T-helper 17 cell (primary cell): ENCODE data around the gene C9orf152. TPM values are rescaled to one million over a fixed set of nuclear protein-coding genes. Genes with fewer than 3 reads are reported as not detected.

Source experiments
- ATAC-seq: fragments of 150-1000 bp; cut with Tn5 transposase; 2 replicates; pipeline ENCODE4 v1.10.0; 2021; ENCODE audit warnings: mild to moderate bottlenecking, moderate library complexity
- DNase-seq, 3 donors: peaks; one replicate each; pipeline versions ENCODE4 v3.0.0 to v3.0.0-alpha.2; 2020 to 2021
- H3K9me3 ChIP-seq: one replicate; pipeline ENCODE4 v1.7.0; 2013; ENCODE audit warnings: low read length, mild to moderate bottlenecking; ENCODE audit not compliant: control insufficient read depth, poor library complexity, severe bottlenecking
- H3K27ac Mint-ChIP-seq: one replicate; pipeline ENCODE4 v1.8.0; 2022; ENCODE audit warnings: mild to moderate bottlenecking, moderate library complexity, mixed read lengths
- H3K27me3 Mint-ChIP-seq: one replicate; pipeline ENCODE4 v1.8.0; 2022; ENCODE audit warnings: mixed read lengths
- H3K36me3 Mint-ChIP-seq: one replicate; pipeline ENCODE4 v1.8.0; 2022; ENCODE audit warnings: low read depth, mixed read lengths
- H3K4me1 Mint-ChIP-seq: one replicate; pipeline ENCODE4 v1.8.0; 2022; ENCODE audit warnings: mild to moderate bottlenecking, mixed read lengths
- H3K4me3 Mint-ChIP-seq: one replicate; pipeline ENCODE4 v1.8.0; 2022; ENCODE audit warnings: mild to moderate bottlenecking, moderate library complexity, mixed read lengths
- total RNA-seq, 4 donors: library from RNA in 2 of 4; stranded (reverse) in 2 of 4; gene quantifications; one replicate each; pipeline ENCODE4 v1.2.3 and lab custom pipeline; 2022 to 2026

Gene C9orf152
- total RNA-seq, 2 donors from 2014 or later: not detected

- DNase-seq (no peak), ATAC-seq (no peak)
- H3K4me1 Mint-ChIP-seq: peaks cover 43% of the 10 kb centered on the region
- H3K27ac Mint-ChIP-seq: peak overlapping the region; percentile 81
- peak overlapping the region; percentile 76 for H3K4me3 Mint-ChIP-seq
- no peaks in the 10 kb centered on the region for H3K27me3 Mint-ChIP-seq
- H3K9me3 ChIP-seq: no peaks in the 10 kb centered on the region
- no peaks in the 10 kb centered on the region for H3K36me3 Mint-ChIP-seq
Measured at GRCh38 chr9:110157823-110158664, 49.9 kb downstream of the C9orf152 start.

DNA sequence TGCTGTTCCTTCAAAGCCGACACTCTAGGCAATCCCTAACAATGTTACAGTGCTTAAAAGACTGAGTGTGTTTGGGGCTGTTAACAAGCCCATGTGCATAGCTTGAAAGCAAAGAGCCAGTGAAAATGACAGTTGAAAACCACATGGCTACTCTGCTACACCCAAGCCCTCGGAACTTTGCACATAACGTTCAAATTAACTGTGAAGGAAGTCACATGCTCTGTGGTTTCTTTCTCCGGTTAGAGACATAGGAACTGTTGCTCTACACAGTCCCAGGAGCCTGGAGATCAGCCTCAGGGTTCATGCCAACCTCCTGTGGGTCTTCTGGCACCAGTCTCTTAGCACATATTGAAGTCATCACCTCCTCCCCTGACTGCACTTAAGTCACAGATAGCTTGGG, 51.1 kb downstream of the C9orf152 start:
- Mint-ChIP-seq H3K4me1 (peaks cover 40% of the 10 kb centered on the region), H3K36me3 (no peaks in the 10 kb centered on the region), H3K27me3 (no peaks in the 10 kb centered on the region), H3K27ac (peak overlapping the region; percentile 81), H3K4me3 (peak overlapping the region; percentile 76)
- ATAC-seq: peak; percentile 90
- no peaks in the 10 kb centered on the region for H3K9me3 ChIP-seq
- DNase-seq: no peak

GRCh38 chr9:110156416-110156815, 51.5 kb downstream of the C9orf152 start:
- Mint-ChIP-seq H3K27ac (peak overlapping the region; percentile 81), H3K27me3 (no peaks in the 10 kb centered on the region), H3K4me1 (peaks cover 36% of the 10 kb centered on the region), H3K36me3 (no peaks in the 10 kb centered on the region), H3K4me3 (peak overlapping the region; percentile 76)
- no peak for ATAC-seq
- no peak for DNase-seq
- no peaks in the 10 kb centered on the region for H3K9me3 ChIP-seq

DNA sequence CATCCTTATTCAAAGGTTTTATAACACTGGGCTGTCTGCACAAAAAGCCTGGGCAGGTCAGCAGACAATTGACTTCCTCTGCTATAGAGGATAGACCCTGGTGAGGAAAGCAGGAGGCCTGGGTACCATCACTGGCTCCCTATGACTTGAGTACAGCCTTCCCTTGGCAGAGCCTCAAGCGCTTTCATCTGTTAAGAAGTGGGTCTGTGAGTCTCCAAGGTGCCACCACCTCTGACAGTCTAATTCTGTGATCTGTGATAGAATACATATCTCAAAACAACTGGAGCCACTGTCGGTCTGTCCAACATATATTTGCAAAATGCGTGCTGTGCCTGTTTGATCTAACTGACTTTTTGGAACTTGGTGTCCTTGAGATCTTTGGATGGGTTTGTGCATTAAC, 52.2 kb downstream of the C9orf152 start:
- ATAC-seq: no peak
- H3K36me3 Mint-ChIP-seq: no peaks in the 10 kb centered on the region
- peak overlapping the region; percentile 81 for H3K27ac Mint-ChIP-seq

GRCh38 chr9:110153431-110153830, 54.5 kb downstream of the C9orf152 start:
- H3K9me3 ChIP-seq: no peaks in the 10 kb centered on the region
- Mint-ChIP-seq H3K27ac (no peak overlapping the region), H3K4me3 (no peak overlapping the region), H3K27me3 (no peaks in the 10 kb centered on the region), H3K4me1 (peaks cover 39% of the 10 kb centered on the region), H3K36me3 (no peaks in the 10 kb centered on the region)
- DNase-seq (no peak), ATAC-seq (no peak)

More for the DNA sequence above, 52.2 kb downstream of the C9orf152 start:
- DNase-seq: no peak
- no peaks in the 10 kb centered on the region for H3K9me3 ChIP-seq
- Mint-ChIP-seq H3K4me3 (no peak overlapping the region), H3K27me3 (no peaks in the 10 kb centered on the region), H3K4me1 (peaks cover 31% of the 10 kb centered on the region)

GRCh38 chr9:110152704-110153374, 55.1 kb downstream of the C9orf152 start:
- no peak overlapping the region for H3K27ac Mint-ChIP-seq
- H3K36me3 Mint-ChIP-seq: no peaks in the 10 kb centered on the region
- no peak for DNase-seq
- H3K9me3 ChIP-seq: no peaks in the 10 kb centered on the region
- peak; percentile 23 for ATAC-seq
- H3K4me3 Mint-ChIP-seq: no peak overlapping the region
- H3K4me1 Mint-ChIP-seq: peaks cover 41% of the 10 kb centered on the region
- no peaks in the 10 kb centered on the region for H3K27me3 Mint-ChIP-seq

Other genes with a start within 250 kb of the C9orf152 start
- 100 to 1,000 TPM in 1 of 2 donors, 10 to 100 TPM in 1; 55.4 to 102 TPM for gene TXN, start 48.3 kb upstream of the C9orf152 start, total RNA-seq
- gene TXNDC8, start 129.7 kb upstream of the C9orf152 start, total RNA-seq: not detected